ENCODE data around the gene CRYL1. TPM values are rescaled to one million over a fixed set of nuclear protein-coding genes. Genes with fewer than 3 reads are reported as not detected.

The CRYL1 gene
- total RNA-seq, 1 donor from 2014 or later = 13.1 TPM

GRCh38 chr13:20475927-20476691 is 49.5 kb downstream of the CRYL1 start:
- no peaks in the 10 kb centered on the region for H3K4me1 ChIP-seq
- no peaks in the 10 kb centered on the region for H3K27me3 ChIP-seq
- H3K9me3 ChIP-seq = no peaks in the 10 kb centered on the region
- no peaks in the 10 kb centered on the region for H3K36me3 ChIP-seq
- no peak for TF ChIP-seq CTCF (IDR thresholded peaks at IDR 0.05)
- no peak overlapping the region for H3K4me3 ChIP-seq
- intact Hi-C loops (cut with DNase I) = no loop called here
- no peak overlapping the region for H3K27ac ChIP-seq
- DNase-seq (ENCODE audit: low spot score in 2 of 2) = no peak

- no peak for DNase-seq (ENCODE audit: low spot score in 2 of 2)
- intact Hi-C loops (cut with DNase I) = no loop called here
- no peak for TF ChIP-seq CTCF (IDR thresholded peaks at IDR 0.05)
- Histone ChIP-seq H3K4me1 (no peaks in the 10 kb centered on the region), H3K9me3 (no peaks in the 10 kb centered on the region), H3K27me3 (no peaks in the 10 kb centered on the region), H3K4me3 (no peak overlapping the region), H3K36me3 (peaks cover 0 to 4% of the 10 kb centered on the region in 2 donors), H3K27ac (no peak overlapping the region)
Observed at GRCh38 chr13:20474515-20474914, 51.1 kb downstream of the CRYL1 start.

GRCh38 chr13:20473888-20474287 is 51.8 kb downstream of the CRYL1 start:
- no peak for TF ChIP-seq CTCF (IDR thresholded peaks at IDR 0.05)
- Histone ChIP-seq H3K9me3 (no peaks in the 10 kb centered on the region), H3K27ac (no peak overlapping the region), H3K36me3 (peaks cover 0 to 4% of the 10 kb centered on the region in 2 donors), H3K27me3 (no peaks in the 10 kb centered on the region), H3K4me1 (no peaks in the 10 kb centered on the region), H3K4me3 (no peak overlapping the region)
- no peak for DNase-seq (ENCODE audit: low spot score in 2 of 2)
- intact Hi-C loops (cut with DNase I) = no loop called here

- intact Hi-C loops (cut with DNase I) = no loop called here
- Histone ChIP-seq H3K27me3 (no peaks in the 10 kb centered on the region), H3K4me1 (no peaks in the 10 kb centered on the region), H3K9me3 (no peaks in the 10 kb centered on the region), H3K27ac (no peak overlapping the region), H3K4me3 (no peak overlapping the region), H3K36me3 (peaks cover 0 to 4% of the 10 kb centered on the region in 2 donors)
- no peak for DNase-seq (ENCODE audit: low spot score in 2 of 2)
- TF ChIP-seq CTCF (IDR thresholded peaks at IDR 0.05) = no peak
Observed at GRCh38 chr13:20473139-20473538, 52.5 kb downstream of the CRYL1 start.

GRCh38 chr13:20472531-20472930 is 53.1 kb downstream of the CRYL1 start:
- no peak overlapping the region for H3K4me3 ChIP-seq
- intact Hi-C loops (cut with DNase I) = no loop called here
- no peaks in the 10 kb centered on the region for H3K9me3 ChIP-seq
- no peak for DNase-seq (ENCODE audit: low spot score in 2 of 2)
- H3K36me3 ChIP-seq = peaks cover 0 to 4% of the 10 kb centered on the region in 2 donors
- no peak for TF ChIP-seq CTCF (IDR thresholded peaks at IDR 0.05)
- H3K27me3 ChIP-seq = no peaks in the 10 kb centered on the region
- no peak overlapping the region for H3K27ac ChIP-seq
- H3K4me1 ChIP-seq = no peaks in the 10 kb centered on the region
